K562 (cell line): ENCODE results near the gene GLYATL3. TPM values are rescaled to one million over a fixed set of nuclear protein-coding genes. Genes with fewer than 3 reads are reported as not detected.

Experiments used
- ZNF407 ChIP-seq: fragments of 450-650 bp; IDR thresholded peaks from 2 replicates; pipeline ENCODE4 v1.6.1; 2016; ENCODE audit warnings: low read depth
- polyA plus RNA-seq, 8 experiments: library from polyadenylated mRNA; depleted of rRNA in 4 of 8; stranded (reverse) in 5 of 8; unstranded in 3 of 8; fragments of >200 nt; fragmentation: Nextera tagmentation in 2 of 8; fragmentation: Illumina TruSeq in 1 of 8; extraction: Ambion mirVana in 2 of 8; extraction: Trizol in 1 of 8; gene quantifications; 2 replicates each; pipeline versions ENCODE4 v1.2.1 to v1.2.3, GENCODE V29; 2011 to 2014; ENCODE audit warnings: inconsistent platforms in 1 of 8, missing spikeins in 1 of 8
- total RNA-seq, 7 experiments: library from RNA; depleted of rRNA in 6 of 7; stranded (reverse); fragments of >200 nt in 6 of 7; fragmentation: Illumina TruSeq in 2 of 7; extraction: Trizol in 2 of 7; gene quantifications; 2 replicates each; pipeline versions ENCODE4 v1.2.1 to v1.2.3, GENCODE V29; 2011 to 2021; ENCODE audit warnings: low replicate concordance in 1 of 7

GLYATL3 gene
- total and polyA plus RNA-seq, 9 of the 15 experiments (the other 6 are each of a cell fraction or from before 2014, with no cell fraction given): not detected

GRCh38 chr6:49509342-49509741, 9.6 kb downstream of the GLYATL3 start (continued):
- TF ChIP-seq ZNF407: no peak
